Activated T-helper 2 cell treated with anti-CD3 and anti-CD28 coated beads, Interferon-gamma antibody, Interleukin-2, Interleukin-4, amounts not matched to agents 10 μg/mL and 5 μg/mL and 100 μg/mL, durations not matched to agents 14 hours and 24 hours and 36 hours (primary cell): Measurements from ENCODE around the gene GALNT10. TPM values are rescaled to one million over a fixed set of nuclear protein-coding genes. Genes with fewer than 3 reads are reported as not detected.
"Not testable (repeated sequence)": the region's sequence is repeated elsewhere in the genome, so short reads cannot be mapped to it uniquely, and the experiment has no call there.

Experiments
- DNase-seq: peaks from one replicate; pipeline ENCODE4 v3.0.0; 2021; ENCODE audit warnings: low spot score
- H3K27ac Mint-ChIP-seq: one replicate; pipeline ENCODE4 v1.8.0; 2021; ENCODE audit warnings: mixed read lengths
- H3K27me3 Mint-ChIP-seq: one replicate; pipeline ENCODE4 v1.8.0; 2021; ENCODE audit warnings: low read depth, mixed read lengths
- H3K36me3 Mint-ChIP-seq: one replicate; pipeline ENCODE4 v1.8.0; 2021; ENCODE audit warnings: low read depth, mixed read lengths
- H3K4me1 Mint-ChIP-seq: one replicate; pipeline ENCODE4 v1.8.0; 2021; ENCODE audit warnings: low read depth, mixed read lengths
- H3K4me3 Mint-ChIP-seq: one replicate; pipeline ENCODE4 v1.8.0; 2021; ENCODE audit warnings: low read depth, mild to moderate bottlenecking, moderate library complexity, mixed read lengths
- H3K9me3 Mint-ChIP-seq: one replicate; pipeline ENCODE4 v1.8.0; 2021; ENCODE audit warnings: mixed read lengths
- intact Hi-C: fragments of 100-400 bp; cut with micrococcal nuclease; formaldehyde crosslinking; loops from one replicate; pipeline ENCODE4 v1.15.1; 2023
- total RNA-seq: library from RNA; stranded (reverse); gene quantifications from 2 replicates; pipeline ENCODE4 v1.2.3, GENCODE V29; 2022

The GALNT10 gene
- total RNA-seq, 1 donor from 2014 or later, result 35.5 TPM

DNA sequence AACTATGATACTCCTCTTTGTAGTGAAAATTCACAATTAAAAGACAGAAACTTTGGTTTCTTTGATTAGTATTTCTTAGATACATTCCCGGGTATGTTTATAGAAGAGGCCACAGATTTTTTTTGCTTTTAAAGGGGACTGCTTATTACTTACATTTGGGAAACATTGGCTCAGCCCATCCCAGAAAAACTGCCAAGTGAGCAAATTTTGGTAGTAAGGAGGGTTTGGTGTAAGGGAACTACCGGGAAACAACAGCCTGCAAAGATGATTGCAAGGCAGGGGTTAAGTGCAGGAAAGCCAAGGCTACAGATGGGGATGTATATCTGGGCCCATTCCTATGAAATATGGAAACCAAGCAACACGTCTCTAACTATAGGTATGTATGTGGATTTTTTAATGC, 166.4 kb downstream of the GALNT10 start:
- H3K9me3 Mint-ChIP-seq, result no peaks in the 10 kb centered on the region
- peaks cover 21% of the 10 kb centered on the region for H3K4me1 Mint-ChIP-seq
- no peak overlapping the region for H3K4me3 Mint-ChIP-seq
- intact Hi-C loops, result no loop called here
- no peaks in the 10 kb centered on the region for H3K36me3 Mint-ChIP-seq
- no peak overlapping the region for H3K27ac Mint-ChIP-seq
- no peak for DNase-seq
- H3K27me3 Mint-ChIP-seq, result no peaks in the 10 kb centered on the region

- intact Hi-C loops, result no loop called here
- no peak overlapping the region for H3K27ac Mint-ChIP-seq
- no peak overlapping the region for H3K4me3 Mint-ChIP-seq
- H3K27me3 Mint-ChIP-seq, result no peaks in the 10 kb centered on the region
- DNase-seq, result no peak
- H3K9me3 Mint-ChIP-seq, result no peaks in the 10 kb centered on the region
- peaks cover 21% of the 10 kb centered on the region for H3K4me1 Mint-ChIP-seq
- no peaks in the 10 kb centered on the region for H3K36me3 Mint-ChIP-seq
These were observed 168.1 kb downstream of the GALNT10 start for GRCh38 chr5:154358516-154359220.

DNA sequence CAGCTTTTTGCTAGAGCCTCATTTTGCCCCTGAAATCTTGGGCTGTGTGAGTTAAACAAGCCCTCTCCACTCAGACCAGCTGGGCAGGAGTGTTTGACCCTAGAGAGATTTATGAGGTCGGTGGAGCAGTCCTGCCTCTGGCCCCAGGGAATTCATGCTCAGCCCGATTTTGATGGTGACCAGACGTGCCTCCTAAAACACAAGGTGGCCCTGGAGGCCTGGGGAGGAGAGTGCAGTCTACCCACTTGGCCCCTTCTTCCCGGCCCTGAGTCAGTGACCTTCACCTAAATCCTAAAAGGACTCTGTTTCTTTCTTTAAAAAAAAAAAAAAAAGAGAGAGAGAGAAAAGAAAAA, 168.7 kb downstream of the GALNT10 start:
- Mint-ChIP-seq H3K27ac (no peak overlapping the region), H3K9me3 (no peaks in the 10 kb centered on the region), H3K4me3 (no peak overlapping the region), H3K36me3 (no peaks in the 10 kb centered on the region), H3K27me3 (no peaks in the 10 kb centered on the region), H3K4me1 (peaks cover 21% of the 10 kb centered on the region)
- intact Hi-C loops, result no loop called here
- no peak for DNase-seq

DNA sequence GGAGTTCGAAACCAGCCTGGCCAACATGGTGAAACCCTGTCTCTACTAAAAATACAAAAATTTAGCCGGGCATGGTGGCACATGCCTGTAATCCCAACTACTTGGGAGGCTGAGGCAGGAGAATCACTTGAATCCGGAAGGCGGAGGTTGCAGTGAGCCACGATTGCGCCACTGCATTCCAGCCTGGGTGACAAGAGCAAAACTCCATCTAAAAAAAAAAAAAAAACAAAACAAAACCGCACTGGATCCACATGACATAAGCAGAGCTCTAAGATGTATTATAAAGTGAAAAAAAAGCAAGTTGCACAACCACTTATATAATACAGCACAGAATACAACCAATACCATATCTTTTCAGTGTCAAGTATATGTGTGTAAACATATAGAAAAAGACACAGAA, 169.7 kb downstream of the GALNT10 start:
- H3K27ac Mint-ChIP-seq, H3K4me3 Mint-ChIP-seq, H3K27me3 Mint-ChIP-seq, DNase-seq, H3K9me3 Mint-ChIP-seq, intact Hi-C loops, H3K36me3 Mint-ChIP-seq: not testable (repeated sequence)
- peaks cover 12% of the 10 kb centered on the region for H3K4me1 Mint-ChIP-seq

GRCh38 chr5:154363411-154363810, 172.9 kb downstream of the GALNT10 start:
- H3K4me3 Mint-ChIP-seq, result no peak overlapping the region
- H3K9me3 Mint-ChIP-seq, result no peaks in the 10 kb centered on the region
- DNase-seq, result no peak
- H3K4me1 Mint-ChIP-seq, result peaks cover 7% of the 10 kb centered on the region
- no peak overlapping the region for H3K27ac Mint-ChIP-seq
- intact Hi-C loops, result no loop called here
- no peaks in the 10 kb centered on the region for H3K27me3 Mint-ChIP-seq
- H3K36me3 Mint-ChIP-seq, result no peaks in the 10 kb centered on the region

GRCh38 chr5:154364771-154365170, 174.2 kb downstream of the GALNT10 start:
- Mint-ChIP-seq H3K27ac (no peak overlapping the region), H3K27me3 (no peaks in the 10 kb centered on the region), H3K4me1 (no peaks in the 10 kb centered on the region), H3K36me3 (no peaks in the 10 kb centered on the region), H3K9me3 (no peaks in the 10 kb centered on the region), H3K4me3 (no peak overlapping the region)
- DNase-seq, result no peak
- intact Hi-C loops, result no loop called here

GRCh38 chr5:154365823-154366222, 175.3 kb downstream of the GALNT10 start:
- Mint-ChIP-seq H3K9me3 (no peaks in the 10 kb centered on the region), H3K27ac (no peak overlapping the region), H3K36me3 (no peaks in the 10 kb centered on the region), H3K4me1 (no peaks in the 10 kb centered on the region), H3K27me3 (no peaks in the 10 kb centered on the region), H3K4me3 (no peak overlapping the region)
- intact Hi-C loops, result no loop called here
- DNase-seq, result no peak

DNA sequence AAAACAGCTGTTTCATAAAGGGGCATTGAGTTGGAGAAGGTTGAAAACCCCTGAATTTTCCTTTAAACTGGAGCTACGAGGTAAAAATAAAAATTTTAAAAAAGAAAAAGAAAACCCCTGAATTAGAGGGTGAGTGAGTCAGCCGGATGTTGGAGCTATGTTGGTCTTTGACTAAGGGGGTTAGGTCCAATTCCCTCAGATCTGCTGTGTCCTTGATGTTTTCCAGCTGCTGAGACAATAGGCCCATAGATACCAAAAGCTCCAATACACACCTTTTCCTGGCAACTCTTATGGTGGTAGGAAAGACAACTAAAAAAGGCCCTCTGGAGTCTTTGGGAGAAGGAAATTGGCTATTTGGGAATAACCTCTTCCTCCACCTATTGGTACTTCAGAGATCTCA, 175.8 kb downstream of the GALNT10 start:
- no peak for DNase-seq
- H3K4me1 Mint-ChIP-seq, result no peaks in the 10 kb centered on the region
- no peaks in the 10 kb centered on the region for H3K9me3 Mint-ChIP-seq
- no peak overlapping the region for H3K4me3 Mint-ChIP-seq
- intact Hi-C loops, result no loop called here
- H3K27ac Mint-ChIP-seq, result no peak overlapping the region
- H3K36me3 Mint-ChIP-seq, result no peaks in the 10 kb centered on the region
- H3K27me3 Mint-ChIP-seq, result no peaks in the 10 kb centered on the region

DNA sequence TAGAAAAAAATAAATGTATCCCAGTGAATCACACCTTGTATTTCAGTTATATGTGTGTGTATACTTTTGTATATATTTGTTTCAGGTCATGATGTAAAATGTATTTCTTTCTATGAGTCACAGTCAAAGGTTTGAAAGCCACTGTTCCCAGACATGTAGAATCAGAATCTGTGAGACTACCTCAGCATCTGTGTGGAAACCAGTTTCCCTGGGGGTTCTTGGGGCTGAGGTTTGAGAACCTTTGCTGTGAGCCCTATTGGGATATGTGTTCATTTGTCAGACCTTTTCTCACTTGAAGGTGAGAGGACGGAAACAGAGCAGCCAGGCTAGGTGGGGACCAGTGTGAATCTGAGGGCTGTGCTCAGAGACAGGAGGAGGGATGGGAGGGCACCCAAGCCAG, 176.6 kb downstream of the GALNT10 start:
- Mint-ChIP-seq H3K4me1 (no peaks in the 10 kb centered on the region), H3K4me3 (no peak overlapping the region), H3K9me3 (no peaks in the 10 kb centered on the region), H3K36me3 (no peaks in the 10 kb centered on the region), H3K27ac (no peak overlapping the region), H3K27me3 (no peaks in the 10 kb centered on the region)
- no peak for DNase-seq
- intact Hi-C loops, result no loop called here

GRCh38 chr5:154368041-154368800, 177.7 kb downstream of the GALNT10 start:
- Mint-ChIP-seq H3K4me3 (no peak overlapping the region), H3K27me3 (no peaks in the 10 kb centered on the region), H3K27ac (no peak overlapping the region), H3K36me3 (no peaks in the 10 kb centered on the region), H3K9me3 (no peaks in the 10 kb centered on the region), H3K4me1 (no peaks in the 10 kb centered on the region)
- DNase-seq, result no peak
- intact Hi-C loops, result no loop called here

DNA sequence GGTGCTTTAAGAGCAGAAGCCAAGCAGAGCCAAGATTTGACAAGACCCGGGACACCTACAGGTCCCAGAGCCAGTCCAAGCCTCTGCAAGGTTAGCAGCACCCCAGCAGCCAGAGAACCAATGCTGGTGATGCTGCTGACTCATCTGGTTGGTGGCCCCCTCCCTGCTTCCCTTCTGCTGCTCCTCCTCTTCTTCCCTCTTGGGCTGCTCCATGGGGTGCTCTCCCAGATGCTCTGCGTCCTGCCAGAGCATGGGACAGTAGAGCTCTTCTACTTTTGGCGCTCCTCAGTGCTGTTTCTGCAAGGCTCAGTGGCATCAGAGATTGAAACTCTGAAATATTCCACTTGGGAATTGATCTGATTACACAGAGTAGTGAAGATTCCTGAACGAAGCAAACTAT, 179.1 kb downstream of the GALNT10 start:
- no peak overlapping the region for H3K27ac Mint-ChIP-seq
- no peaks in the 10 kb centered on the region for H3K4me1 Mint-ChIP-seq
- intact Hi-C loops, result no loop called here
- H3K36me3 Mint-ChIP-seq, result no peaks in the 10 kb centered on the region
- DNase-seq, result no peak
- H3K9me3 Mint-ChIP-seq, result no peaks in the 10 kb centered on the region
- H3K4me3 Mint-ChIP-seq, result no peak overlapping the region
- H3K27me3 Mint-ChIP-seq, result no peaks in the 10 kb centered on the region

DNA sequence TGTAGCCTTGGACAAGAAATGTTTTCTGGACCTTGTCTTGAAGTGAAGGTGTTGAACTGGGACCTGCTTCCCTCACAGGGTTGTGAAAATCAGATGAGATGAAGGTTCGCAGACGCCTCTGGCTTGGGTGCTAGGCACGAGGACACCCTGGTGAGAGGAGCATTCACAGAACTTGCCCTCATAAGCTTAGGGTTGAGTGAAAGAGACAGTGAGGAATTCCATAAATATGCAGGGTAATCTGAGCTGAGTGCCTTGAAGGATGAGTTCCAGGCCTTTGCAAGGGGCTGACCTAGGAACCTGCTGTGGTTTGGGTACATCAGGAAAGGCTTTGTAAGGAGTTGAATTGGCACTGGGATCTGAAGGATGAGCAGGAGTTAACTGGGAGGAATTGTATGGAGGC, 179.6 kb downstream of the GALNT10 start:
- Mint-ChIP-seq H3K27ac (no peak overlapping the region), H3K4me1 (no peaks in the 10 kb centered on the region), H3K36me3 (no peaks in the 10 kb centered on the region), H3K4me3 (no peak overlapping the region), H3K9me3 (no peaks in the 10 kb centered on the region), H3K27me3 (no peaks in the 10 kb centered on the region)
- no peak for DNase-seq
- intact Hi-C loops, result no loop called here

- Mint-ChIP-seq H3K9me3 (no peaks in the 10 kb centered on the region), H3K36me3 (no peaks in the 10 kb centered on the region), H3K4me1 (no peaks in the 10 kb centered on the region), H3K27ac (no peak overlapping the region), H3K4me3 (no peak overlapping the region), H3K27me3 (no peaks in the 10 kb centered on the region)
- no peak for DNase-seq
- intact Hi-C loops, result no loop called here
These were observed 180.3 kb downstream of the GALNT10 start for GRCh38 chr5:154370813-154371212.
